ENCODE measurements around the gene IL10RA. TPM values are rescaled to one million over a fixed set of nuclear protein-coding genes. Genes with fewer than 3 reads are reported as not detected.

The IL10RA gene
- total and polyA plus RNA-seq, 9 of the 15 experiments (the other 6 are each of a cell fraction or from before 2014, with no cell fraction given) = 0.17 to 17.3 (median 2.9) TPM

GRCh38 chr11:118001494-118001971, 15.3 kb downstream of the IL10RA start (continued):
- TF ChIP-seq THRB (CRISPR knock-in tag; conservative IDR thresholded peaks at IDR 0.05) (no peak), SMAD2 (IDR thresholded peaks at IDR 0.05; ENCODE audit: low read depth, low read length) (no peak), EGR1 (conservative IDR thresholded peaks at IDR 0.05) (no peak), NFRKB (IDR thresholded peaks at IDR 0.05; ENCODE audit: low read depth) (peak; percentile 73; the same call in 1 of the 2 replicates), DACH1 (IDR thresholded peaks at IDR 0.05; ENCODE audit: partially characterized antibody) (no peak), RB1 (IDR thresholded peaks at IDR 0.05; ENCODE audit: low read depth) (no peak), ELF4 (CRISPR knock-in tag; IDR thresholded peaks at IDR 0.05) (no peak), ZNF668 (CRISPR knock-in tag; IDR thresholded peaks at IDR 0.05) (peak; percentile 64; the same call in 1 of the 2 replicates), NBN (IDR thresholded peaks at IDR 0.05; ENCODE audit: low read depth) (peak; percentile 14; the same call in 1 of the 2 replicates), ZNF280B (CRISPR knock-in tag; IDR thresholded peaks at IDR 0.05) (no peak), ZBTB5 (IDR thresholded peaks at IDR 0.05) (no peak), ZNF449 (CRISPR knock-in tag; IDR thresholded peaks at IDR 0.05) (no peak), ZFPM2 (CRISPR knock-in tag; IDR thresholded peaks at IDR 0.05) (no peak), ZBED1 (IDR thresholded peaks at IDR 0.05) (no peak), NR4A1 (CRISPR knock-in tag; IDR thresholded peaks at IDR 0.05) (no peak), NR4A1 (tag; IDR thresholded peaks at IDR 0.05) (peak; percentile 72; the same call in 1 of the 2 replicates), TRIM24 (IDR thresholded peaks at IDR 0.05) (no peak), COPS2 (conservative IDR thresholded peaks at IDR 0.05) (no peak), USF1 (CRISPR knock-in tag; IDR thresholded peaks at IDR 0.05) (peak; percentile 35; the same call in 1 of the 2 replicates), BHLHE40 (IDR thresholded peaks at IDR 0.05; ENCODE audit: low read length) (no peak), XRCC4 (IDR thresholded peaks at IDR 0.05; ENCODE audit: extremely low read depth, insufficient read depth, insufficient read length) (no peak), ARID3B (CRISPR knock-in tag; IDR thresholded peaks at IDR 0.05; ENCODE audit: borderline replicate concordance) (no peak)
